ENCODE results near the gene WDFY3. TPM values are rescaled to one million over a fixed set of nuclear protein-coding genes. Genes with fewer than 3 reads are reported as not detected.

Gene WDFY3
- total RNA-seq: 100 to 1,000 TPM; 119 to 156 (median 125) TPM

DNA sequence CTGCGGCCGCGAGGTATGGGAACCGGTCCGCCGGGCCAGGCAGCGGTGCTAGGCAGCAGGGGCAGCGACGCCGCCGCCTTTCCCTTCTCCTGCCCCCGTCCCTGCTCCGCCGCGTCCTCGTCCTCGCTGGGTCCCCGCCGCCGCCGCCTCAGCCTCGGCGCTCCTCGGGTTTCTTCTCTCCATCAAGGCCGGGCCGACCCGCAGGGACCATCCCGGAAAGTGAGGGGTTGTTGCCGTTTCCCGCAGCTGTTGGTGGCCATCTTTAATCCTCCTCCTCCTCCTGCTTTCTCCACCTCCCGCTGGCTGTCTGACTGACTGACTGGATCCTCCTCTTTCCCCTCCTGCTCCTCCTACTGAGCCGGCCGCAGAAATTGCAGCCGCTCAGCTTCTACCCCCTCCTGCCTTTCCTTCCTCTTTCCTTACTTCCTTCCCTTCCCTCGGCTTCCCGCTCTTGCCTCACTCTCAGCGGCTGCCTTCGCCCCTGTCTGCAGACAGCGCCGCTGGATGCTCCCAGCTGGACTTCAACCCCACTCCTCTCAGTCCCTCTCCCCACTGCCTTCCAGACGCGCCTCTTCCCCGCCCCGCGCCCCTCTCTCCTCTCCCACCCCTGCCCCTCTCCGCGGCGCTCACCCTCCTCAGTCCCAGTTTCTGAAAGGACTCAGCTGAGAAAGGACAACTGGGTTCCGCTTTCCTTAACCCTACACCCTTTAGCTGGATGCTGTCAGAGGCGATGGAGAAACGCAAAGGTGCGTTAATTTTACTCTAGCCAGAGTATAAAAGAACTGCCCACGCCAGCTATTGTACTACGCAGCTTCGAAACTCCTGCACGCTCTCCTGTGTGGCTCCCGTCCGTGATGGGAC lies at the start of gene WDFY3:
WDFY3 (minus strand) TSS at position 309 of the 861 bp plus-strand sequence. CDS start 106,099 bp downstream, outside the sequence.
- peak in 2 of 3 donors; percentile 66 to 74 for TF ChIP-seq POLR2AphosphoS5 (IDR thresholded peaks at IDR 0.05)
- TF ChIP-seq POLR2A (IDR thresholded peaks at IDR 0.05): peak; percentile 72
- TF ChIP-seq CTCF (IDR thresholded peaks at IDR 0.05): no peak
- Histone ChIP-seq H3K36me3 (no peaks in the 10 kb centered on the region), H3K27ac (peak within 1 kb of the TSS; percentile 96 to 100), H3K4me3 (peak within 1 kb of the TSS; percentile 93 to 98 (median 97)), H3K9me3 (no peaks in the 10 kb centered on the region), H3K27me3 (no peaks in the 10 kb centered on the region), H3K4me1 (no peaks in the 10 kb centered on the region)
- peak; percentile 79 to 82 for DNase-seq (ENCODE audit: low spot score in 2 of 2)
- intact Hi-C loops (cut with DNase I; ENCODE audit: low total_unique reads): no loop called here

DNA sequence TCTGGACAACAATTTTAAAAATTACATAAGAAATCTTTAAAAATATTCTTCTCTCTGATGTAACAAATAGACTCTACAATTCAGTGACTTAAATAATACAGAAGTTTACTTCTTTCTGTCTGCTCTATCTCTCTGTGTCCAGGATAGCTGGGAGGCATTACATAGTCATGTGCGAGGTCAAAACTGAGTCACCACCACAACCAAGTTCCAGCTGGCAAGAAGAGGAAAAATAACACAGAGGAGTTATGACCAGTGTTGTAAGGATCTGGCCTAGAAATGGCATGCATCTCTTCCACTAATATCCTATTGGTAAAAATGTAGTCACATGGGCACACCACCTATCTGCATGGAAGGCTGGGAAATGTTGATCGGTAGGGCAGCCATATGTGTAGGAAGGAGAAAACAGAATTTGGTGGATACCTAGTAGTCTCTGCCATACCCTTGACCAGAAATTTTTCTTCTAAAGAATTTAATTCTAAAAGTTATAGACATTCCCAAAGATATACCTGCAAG lies 39.4 kb upstream of the WDFY3 start:
- no peak overlapping the region for H3K27ac ChIP-seq
- intact Hi-C loops (cut with DNase I; ENCODE audit: low total_unique reads): no loop called here
- no peaks in the 10 kb centered on the region for H3K4me1 ChIP-seq
- H3K9me3 ChIP-seq: no peaks in the 10 kb centered on the region
- H3K4me3 ChIP-seq: no peak overlapping the region
- TF ChIP-seq POLR2AphosphoS5 (IDR thresholded peaks at IDR 0.05) (no peak), POLR2A (IDR thresholded peaks at IDR 0.05) (no peak), CTCF (IDR thresholded peaks at IDR 0.05) (no peak)
- H3K27me3 ChIP-seq: no peaks in the 10 kb centered on the region
- DNase-seq (ENCODE audit: low spot score in 2 of 2): no peak
- H3K36me3 ChIP-seq: no peaks in the 10 kb centered on the region

- TF ChIP-seq POLR2AphosphoS5 (IDR thresholded peaks at IDR 0.05) (no peak), CTCF (IDR thresholded peaks at IDR 0.05) (no peak), POLR2A (IDR thresholded peaks at IDR 0.05) (no peak)
- Histone ChIP-seq H3K36me3 (no peaks in the 10 kb centered on the region), H3K9me3 (no peaks in the 10 kb centered on the region), H3K27me3 (no peaks in the 10 kb centered on the region), H3K27ac (no peak overlapping the region), H3K4me3 (no peak overlapping the region), H3K4me1 (no peaks in the 10 kb centered on the region)
- no peak for DNase-seq (ENCODE audit: low spot score in 2 of 2)
- intact Hi-C loops (cut with DNase I; ENCODE audit: low total_unique reads): no loop called here
These were observed 33.9 kb upstream of the WDFY3 start for GRCh38 chr4:85000343-85000742.

DNA sequence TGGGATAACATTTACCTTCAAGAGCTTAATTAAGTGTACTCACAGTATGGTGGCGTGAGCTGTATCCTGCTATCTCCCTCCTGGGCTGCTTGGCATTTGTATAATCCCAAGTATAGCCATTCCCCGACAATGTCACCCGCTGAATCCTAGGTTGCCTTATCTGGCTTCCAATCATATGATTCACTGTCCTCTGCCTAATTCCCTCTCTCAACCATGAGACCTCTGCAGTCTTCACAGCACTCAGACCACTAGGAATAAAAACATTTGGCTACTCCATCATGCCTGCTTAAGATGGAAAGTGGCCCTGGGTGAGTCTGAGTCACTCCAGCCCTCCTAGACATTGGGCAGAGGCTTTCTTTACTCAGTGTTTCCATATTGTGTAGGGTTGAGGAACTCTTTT lies 28.9 kb upstream of the WDFY3 start:
- H3K4me3 ChIP-seq: no peak overlapping the region
- H3K9me3 ChIP-seq: no peaks in the 10 kb centered on the region
- H3K27ac ChIP-seq: no peak overlapping the region
- TF ChIP-seq CTCF (IDR thresholded peaks at IDR 0.05) (no peak), POLR2A (IDR thresholded peaks at IDR 0.05) (no peak), POLR2AphosphoS5 (IDR thresholded peaks at IDR 0.05) (no peak)
- H3K27me3 ChIP-seq: no peaks in the 10 kb centered on the region
- DNase-seq (ENCODE audit: low spot score in 2 of 2): no peak
- H3K4me1 ChIP-seq: no peaks in the 10 kb centered on the region
- intact Hi-C loops (cut with DNase I; ENCODE audit: low total_unique reads): no loop called here
- H3K36me3 ChIP-seq: no peaks in the 10 kb centered on the region

- intact Hi-C loops (cut with DNase I; ENCODE audit: low total_unique reads): no loop called here
- Histone ChIP-seq H3K4me3 (no peak overlapping the region), H3K27ac (no peak overlapping the region), H3K36me3 (no peaks in the 10 kb centered on the region), H3K4me1 (no peaks in the 10 kb centered on the region), H3K9me3 (no peaks in the 10 kb centered on the region), H3K27me3 (no peaks in the 10 kb centered on the region)
- no peak for DNase-seq (ENCODE audit: low spot score in 2 of 2)
- no peak for TF ChIP-seq POLR2A (IDR thresholded peaks at IDR 0.05)
- no peak for TF ChIP-seq POLR2AphosphoS5 (IDR thresholded peaks at IDR 0.05)
- no peak for TF ChIP-seq CTCF (IDR thresholded peaks at IDR 0.05)
These were observed 27.8 kb upstream of the WDFY3 start for GRCh38 chr4:84994280-84994679.
